ENCODE results near the gene C19orf85. TPM values are rescaled to one million over a fixed set of nuclear protein-coding genes. Genes with fewer than 3 reads are reported as not detected.

C19orf85 gene
- polyA plus RNA-seq, 1 of the 3 experiments (the other 2 are of a cell fraction) = not detected

DNA sequence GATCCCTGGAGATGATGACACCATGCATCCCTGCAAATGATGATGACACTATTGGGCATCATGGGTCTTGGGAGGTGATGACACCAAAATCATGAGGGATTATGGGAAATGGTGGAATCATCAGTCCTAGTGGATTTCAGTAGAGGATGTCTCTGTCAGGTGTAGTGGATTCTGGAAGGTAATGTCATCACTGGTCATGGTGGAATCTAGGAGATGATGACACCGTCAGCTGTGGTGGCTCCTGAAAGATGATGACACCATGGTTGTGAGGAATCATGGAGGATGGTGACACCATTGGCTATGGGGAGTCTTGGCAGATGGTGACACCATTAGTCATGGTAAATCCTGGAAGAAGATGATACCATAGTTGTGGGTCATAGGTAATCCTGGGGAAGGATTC lies 33.4 kb downstream of the C19orf85 start (continued):
- TF ChIP-seq, protein P1, sequence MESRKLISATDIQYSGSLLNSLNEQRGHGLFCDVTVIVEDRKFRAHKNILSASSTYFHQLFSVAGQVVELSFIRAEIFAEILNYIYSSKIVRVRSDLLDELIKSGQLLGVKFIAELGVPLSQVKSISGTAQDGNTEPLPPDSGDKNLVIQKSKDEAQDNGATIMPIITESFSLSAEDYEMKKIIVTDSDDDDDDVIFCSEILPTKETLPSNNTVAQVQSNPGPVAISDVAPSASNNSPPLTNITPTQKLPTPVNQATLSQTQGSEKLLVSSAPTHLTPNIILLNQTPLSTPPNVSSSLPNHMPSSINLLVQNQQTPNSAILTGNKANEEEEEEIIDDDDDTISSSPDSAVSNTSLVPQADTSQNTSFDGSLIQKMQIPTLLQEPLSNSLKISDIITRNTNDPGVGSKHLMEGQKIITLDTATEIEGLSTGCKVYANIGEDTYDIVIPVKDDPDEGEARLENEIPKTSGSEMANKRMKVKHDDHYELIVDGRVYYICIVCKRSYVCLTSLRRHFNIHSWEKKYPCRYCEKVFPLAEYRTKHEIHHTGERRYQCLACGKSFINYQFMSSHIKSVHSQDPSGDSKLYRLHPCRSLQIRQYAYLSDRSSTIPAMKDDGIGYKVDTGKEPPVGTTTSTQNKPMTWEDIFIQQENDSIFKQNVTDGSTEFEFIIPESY (IDR thresholded peaks at IDR 0.05; ENCODE audit: borderline replicate concordance, low read depth) = no peak
- TF ChIP-seq EZH2phosphoT487 (IDR thresholded peaks at IDR 0.05; ENCODE audit: borderline replicate concordance, low read depth) (no peak), TCF12 (IDR thresholded peaks at IDR 0.05) (no peak), CHD2 (IDR thresholded peaks at IDR 0.05; ENCODE audit: low read length, partially characterized antibody) (no peak), FOXJ3 (CRISPR knock-in tag; IDR thresholded peaks at IDR 0.05) (no peak), MEF2A (IDR thresholded peaks at IDR 0.05; ENCODE audit: borderline replicate concordance, low read depth) (no peak)

DNA sequence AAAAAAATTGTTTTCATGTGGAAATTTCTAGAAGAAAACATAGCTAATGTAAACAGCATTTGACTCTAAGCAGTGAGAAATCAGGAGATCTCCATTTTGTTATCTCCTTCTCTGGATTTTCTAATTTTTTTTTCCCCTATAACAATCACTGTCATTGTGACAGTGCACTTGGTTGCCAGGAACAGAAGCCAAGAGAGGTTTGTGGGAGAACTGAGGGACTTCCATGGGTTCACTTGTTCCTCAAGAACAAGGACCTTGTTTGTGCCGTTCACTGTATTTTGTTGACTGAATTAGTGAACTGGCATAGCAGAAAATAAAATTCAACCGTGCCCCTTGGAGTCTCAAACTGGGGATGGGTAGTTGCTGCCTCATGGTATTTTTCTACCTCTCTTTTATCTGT lies 38.5 kb downstream of the C19orf85 start:
- Histone ChIP-seq H3K4me3 (ENCODE audit: low read depth in 2 of 2, low read length in 1 of 2) (no peak overlapping the region), H3K36me3 (replicated peaks in 1 of 2; ENCODE audit: control insufficient read depth in 1 of 2, insufficient read depth in 2 of 2, low read length in 1 of 2) (no peaks in the 10 kb centered on the region), H3K9me2 (no peaks in the 10 kb centered on the region), H3K4me1 (ENCODE audit: control insufficient read depth in 1 of 2, insufficient read depth in 2 of 2, low read depth in 1 of 2, low read length in 1 of 2) (no peaks in the 10 kb centered on the region), H2AFZ (ENCODE audit: low read depth) (no peak overlapping the region), H4K20me1 (ENCODE audit: insufficient read depth) (no peaks in the 10 kb centered on the region), H3F3A (replicated peaks; ENCODE audit: insufficient read depth) (no peaks in the 10 kb centered on the region), H3K4me2 (no peak overlapping the region), H3K9ac (no peak overlapping the region), H3K27me3 (ENCODE audit: insufficient read depth) (no peaks in the 10 kb centered on the region; the same call in 1 of the 2 replicates), H3K9me3 (no peaks in the 10 kb centered on the region), H3K27ac (ENCODE audit: low read depth in 2 of 2, low read length in 1 of 2) (no peak overlapping the region), H3K79me2 (ENCODE audit: insufficient read depth) (no peaks in the 10 kb centered on the region)
- ChIA-PET CTCF (interaction anchor here (4.1 kb wide), 1 partner anchor 7 kb away, joined by 30 read pairs; no protein-coding TSS in a partner anchor), POLR2A (no interaction called here)
- no peak for DNase-seq
- 25% methylated on average over 2 of the region's 2 CpGs for WGBS (ENCODE audit: low lambda C conversion rate)
- TF ChIP-seq RXRA (IDR thresholded peaks at IDR 0.05; ENCODE audit: borderline replicate concordance, low read depth) (no peak), RCOR1 (IDR thresholded peaks at IDR 0.05; ENCODE audit: low read length) (no peak), RAD21 (IDR thresholded peaks at IDR 0.05; ENCODE audit: low read length) (no peak), FOXM1 (IDR thresholded peaks at IDR 0.05; ENCODE audit: low read depth) (no peak), TCF12 (IDR thresholded peaks at IDR 0.05) (no peak), YY1 (IDR thresholded peaks at IDR 0.05; ENCODE audit: low read depth) (no peak), SMC3 (IDR thresholded peaks at IDR 0.05; ENCODE audit: low read depth, low read length) (no peak), NFIC (IDR thresholded peaks at IDR 0.05; ENCODE audit: borderline replicate concordance) (no peak)
- TF ChIP-seq, protein P2, sequence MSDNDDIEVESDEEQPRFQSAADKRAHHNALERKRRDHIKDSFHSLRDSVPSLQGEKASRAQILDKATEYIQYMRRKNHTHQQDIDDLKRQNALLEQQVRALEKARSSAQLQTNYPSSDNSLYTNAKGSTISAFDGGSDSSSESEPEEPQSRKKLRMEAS (IDR thresholded peaks at IDR 0.05; ENCODE audit: low read depth) = no peak

DNA sequence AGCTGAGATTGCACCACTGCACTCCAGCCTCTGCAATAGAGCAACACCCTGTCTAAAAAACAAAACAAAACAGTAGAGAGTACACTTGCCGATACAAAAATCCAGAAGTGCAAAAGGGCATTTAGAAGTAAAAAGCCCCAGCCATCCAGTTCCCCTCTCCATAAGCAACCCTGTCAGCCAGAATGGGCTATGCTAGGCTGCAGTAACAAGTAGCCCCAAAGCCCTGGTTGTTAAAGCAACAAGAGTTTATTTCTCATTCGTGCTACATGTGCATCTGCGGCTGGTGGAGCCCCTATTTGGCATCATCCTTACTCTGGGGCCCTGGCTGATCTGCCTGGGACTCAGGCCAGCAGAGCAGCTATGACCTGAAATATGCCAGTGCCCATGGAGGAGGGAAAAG lies 40.0 kb downstream of the C19orf85 start:
- Histone ChIP-seq H3K27me3 (ENCODE audit: insufficient read depth) (no peaks in the 10 kb centered on the region; the same call in 1 of the 2 replicates), H3K9me3 (no peaks in the 10 kb centered on the region), H3F3A (replicated peaks; ENCODE audit: insufficient read depth) (no peaks in the 10 kb centered on the region), H2AFZ (ENCODE audit: low read depth) (no peak overlapping the region), H3K27ac (ENCODE audit: low read depth in 2 of 2, low read length in 1 of 2) (no peak overlapping the region), H4K20me1 (ENCODE audit: insufficient read depth) (no peaks in the 10 kb centered on the region), H3K36me3 (replicated peaks in 1 of 2; ENCODE audit: control insufficient read depth in 1 of 2, insufficient read depth in 2 of 2, low read length in 1 of 2) (no peaks in the 10 kb centered on the region), H3K9me2 (no peaks in the 10 kb centered on the region), H3K9ac (no peak overlapping the region), H3K4me3 (ENCODE audit: low read depth in 2 of 2, low read length in 1 of 2) (no peak overlapping the region), H3K4me1 (ENCODE audit: control insufficient read depth in 1 of 2, insufficient read depth in 2 of 2, low read depth in 1 of 2, low read length in 1 of 2) (no peaks in the 10 kb centered on the region), H3K4me2 (no peak overlapping the region), H3K79me2 (ENCODE audit: insufficient read depth) (no peaks in the 10 kb centered on the region)
- no peak for DNase-seq
- WGBS (ENCODE audit: low lambda C conversion rate) = 62% methylated on average over 3 of the region's 3 CpGs
- CTCF ChIA-PET = interaction anchor here (0.8 to 1.2 kb wide), 2 partner anchors 43 to 283 kb away, joined by 3 to 4 read pairs; no protein-coding TSS in a partner anchor
- TF ChIP-seq, protein P3, sequence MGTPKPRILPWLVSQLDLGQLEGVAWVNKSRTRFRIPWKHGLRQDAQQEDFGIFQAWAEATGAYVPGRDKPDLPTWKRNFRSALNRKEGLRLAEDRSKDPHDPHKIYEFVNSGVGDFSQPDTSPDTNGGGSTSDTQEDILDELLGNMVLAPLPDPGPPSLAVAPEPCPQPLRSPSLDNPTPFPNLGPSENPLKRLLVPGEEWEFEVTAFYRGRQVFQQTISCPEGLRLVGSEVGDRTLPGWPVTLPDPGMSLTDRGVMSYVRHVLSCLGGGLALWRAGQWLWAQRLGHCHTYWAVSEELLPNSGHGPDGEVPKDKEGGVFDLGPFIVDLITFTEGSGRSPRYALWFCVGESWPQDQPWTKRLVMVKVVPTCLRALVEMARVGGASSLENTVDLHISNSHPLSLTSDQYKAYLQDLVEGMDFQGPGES (IDR thresholded peaks at IDR 0.05; ENCODE audit: low read depth, low read length) = no peak
- TF ChIP-seq, protein P1 (IDR thresholded peaks at IDR 0.05; ENCODE audit: borderline replicate concordance, low read depth) = no peak
- TF ChIP-seq RAD21 (IDR thresholded peaks at IDR 0.05; ENCODE audit: low read length) = no peak
- TF ChIP-seq, protein P4, sequence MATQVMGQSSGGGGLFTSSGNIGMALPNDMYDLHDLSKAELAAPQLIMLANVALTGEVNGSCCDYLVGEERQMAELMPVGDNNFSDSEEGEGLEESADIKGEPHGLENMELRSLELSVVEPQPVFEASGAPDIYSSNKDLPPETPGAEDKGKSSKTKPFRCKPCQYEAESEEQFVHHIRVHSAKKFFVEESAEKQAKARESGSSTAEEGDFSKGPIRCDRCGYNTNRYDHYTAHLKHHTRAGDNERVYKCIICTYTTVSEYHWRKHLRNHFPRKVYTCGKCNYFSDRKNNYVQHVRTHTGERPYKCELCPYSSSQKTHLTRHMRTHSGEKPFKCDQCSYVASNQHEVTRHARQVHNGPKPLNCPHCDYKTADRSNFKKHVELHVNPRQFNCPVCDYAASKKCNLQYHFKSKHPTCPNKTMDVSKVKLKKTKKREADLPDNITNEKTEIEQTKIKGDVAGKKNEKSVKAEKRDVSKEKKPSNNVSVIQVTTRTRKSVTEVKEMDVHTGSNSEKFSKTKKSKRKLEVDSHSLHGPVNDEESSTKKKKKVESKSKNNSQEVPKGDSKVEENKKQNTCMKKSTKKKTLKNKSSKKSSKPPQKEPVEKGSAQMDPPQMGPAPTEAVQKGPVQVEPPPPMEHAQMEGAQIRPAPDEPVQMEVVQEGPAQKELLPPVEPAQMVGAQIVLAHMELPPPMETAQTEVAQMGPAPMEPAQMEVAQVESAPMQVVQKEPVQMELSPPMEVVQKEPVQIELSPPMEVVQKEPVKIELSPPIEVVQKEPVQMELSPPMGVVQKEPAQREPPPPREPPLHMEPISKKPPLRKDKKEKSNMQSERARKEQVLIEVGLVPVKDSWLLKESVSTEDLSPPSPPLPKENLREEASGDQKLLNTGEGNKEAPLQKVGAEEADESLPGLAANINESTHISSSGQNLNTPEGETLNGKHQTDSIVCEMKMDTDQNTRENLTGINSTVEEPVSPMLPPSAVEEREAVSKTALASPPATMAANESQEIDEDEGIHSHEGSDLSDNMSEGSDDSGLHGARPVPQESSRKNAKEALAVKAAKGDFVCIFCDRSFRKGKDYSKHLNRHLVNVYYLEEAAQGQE (IDR thresholded peaks at IDR 0.05; ENCODE audit: low read depth, low read length) = no peak
- POLR2A ChIA-PET = no interaction called here

All from SK-N-SH (cell line).